Endodermal cell (in vitro differentiated cells): ENCODE data around the gene SH3BP1. TPM values are rescaled to one million over a fixed set of nuclear protein-coding genes. Genes with fewer than 3 reads are reported as not detected.

ENCODE experiments used
- DNase-seq: peaks from one replicate; pipeline ENCODE4 v3.0.0-alpha.2; 2017
- H3K27ac ChIP-seq: 2 replicates; pipeline ENCODE4 v1.5.1; 2013; ENCODE audit warnings: mild to moderate bottlenecking, low read depth, low read length, moderate library complexity
- H3K27me3 ChIP-seq: 2 replicates; pipeline ENCODE4 v1.6.1; 2013; ENCODE audit warnings: mild to moderate bottlenecking, low read length, moderate library complexity; ENCODE audit not compliant: insufficient read depth, control insufficient read depth, poor library complexity, severe bottlenecking
- H3K36me3 ChIP-seq: 2 replicates; pipeline ENCODE4 v1.7.0; 2013; ENCODE audit warnings: mild to moderate bottlenecking, low read length, moderate library complexity; ENCODE audit not compliant: control insufficient read depth, insufficient read depth
- H3K4me1 ChIP-seq: one replicate; pipeline ENCODE4 v1.7.0; 2013; ENCODE audit warnings: low read length; ENCODE audit not compliant: control insufficient read depth, insufficient read depth
- H3K4me3 ChIP-seq: 2 replicates; pipeline ENCODE4 v1.5.1; 2013; ENCODE audit warnings: mild to moderate bottlenecking, low read length, moderate library complexity
- H3K9ac ChIP-seq: 2 replicates; pipeline ENCODE4 v1.6.1; 2013; ENCODE audit warnings: mild to moderate bottlenecking, low read length, moderate library complexity; ENCODE audit not compliant: poor library complexity, severe bottlenecking; ENCODE audit errors: extremely low read depth
- H3K9me3 ChIP-seq: 2 replicates; pipeline ENCODE4 v1.6.1; 2013; ENCODE audit warnings: mild to moderate bottlenecking, low read length, moderate library complexity; ENCODE audit not compliant: control insufficient read depth
- H3K27ac Mint-ChIP-seq: 2 replicates; pipeline ENCODE4 v1.8.0; 2020; ENCODE audit warnings: mixed read lengths
- H3K27me3 Mint-ChIP-seq: 2 replicates; pipeline ENCODE4 v1.8.0; 2021; ENCODE audit warnings: mild to moderate bottlenecking, mixed read lengths; ENCODE audit not compliant: insufficient read depth
- H3K36me3 Mint-ChIP-seq: 2 replicates; pipeline ENCODE4 v1.8.0; 2020; ENCODE audit warnings: low read depth, mixed read lengths
- H3K4me1 Mint-ChIP-seq: 2 replicates; pipeline ENCODE4 v1.8.0; 2020; ENCODE audit warnings: mixed read lengths
- H3K4me3 Mint-ChIP-seq: 2 replicates; pipeline ENCODE4 v1.8.0; 2020; ENCODE audit warnings: mild to moderate bottlenecking, moderate library complexity, mixed read lengths
- H3K9me3 Mint-ChIP-seq: 2 replicates; pipeline ENCODE4 v1.8.0; 2020; ENCODE audit warnings: mild to moderate bottlenecking, mixed read lengths
- WGBS, 2 experiments: methylation state at CpG; one replicate each; pipeline versions ENCODE4 v1.1.5 to v1.1.7; 2013; ENCODE audit warnings: missing lambda C conversion rate in 2 of 2, mixed read lengths in 1 of 2; ENCODE audit not compliant: insufficient coverage in 1 of 2, insufficient read length in 1 of 2; 5-methylcytosine and 5-hydroxymethylcytosine counted together
- total RNA-seq, 2 donors: library from RNA; stranded (reverse); fragmentation: NEBNext Ultra II Directional in 1 of 2; extraction: Animal tissue kit (Norgen Biotek cat#: 25700) in 1 of 2; gene quantifications; 2 replicates in 1 of 2; 3 replicates in 1 of 2; pipeline ENCODE4 v1.2.1, GENCODE V29; 2021
- TF ChIP-seq, protein P1 (sequence below): fragments of 200-600 bp; sonication (generic); conservative IDR thresholded peaks from 2 replicates; pipeline ENCODE4 v1.5.0; 2021; ENCODE audit warnings: antibody characterized with exemption, mild to moderate bottlenecking

SH3BP1 gene
- total RNA-seq, 2 donors from 2014 or later, result 37.7 to 38.6 TPM

DNA sequence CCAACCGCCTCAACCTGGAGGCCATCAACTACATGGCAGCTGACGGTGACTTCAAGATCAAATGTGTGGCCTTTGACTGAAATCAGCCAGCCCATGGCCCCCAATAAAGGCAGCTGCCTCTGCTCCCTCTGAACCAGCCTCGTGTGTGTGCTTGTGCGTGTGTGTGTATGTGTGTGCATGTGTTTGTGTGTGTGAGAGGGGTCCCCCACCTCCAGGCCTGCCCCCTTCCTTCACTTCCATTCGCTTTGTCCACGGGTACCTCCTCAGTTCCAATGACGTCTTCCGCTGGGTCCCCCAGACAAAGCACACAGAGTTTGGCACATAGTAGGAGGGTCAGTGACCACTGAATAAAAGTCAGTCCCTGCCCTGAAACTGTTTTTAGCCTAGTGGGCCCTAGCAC is 40.2 kb downstream of the SH3BP1 start:
- DNase-seq, result no peak
- H3K27ac Mint-ChIP-seq, result no peak overlapping the region

GRCh38 chr22:37680191-37680851 is 40.9 kb downstream of the SH3BP1 start:
- Mint-ChIP-seq H3K4me3 (no peak overlapping the region), H3K9me3 (no peaks in the 10 kb centered on the region), H3K27me3 (no peaks in the 10 kb centered on the region), H3K27ac (no peak overlapping the region), H3K4me1 (peaks cover 5% of the 10 kb centered on the region), H3K36me3 (no peaks in the 10 kb centered on the region)
- Histone ChIP-seq H3K27ac (no peak overlapping the region), H3K36me3 (no peaks in the 10 kb centered on the region), H3K4me1 (peaks cover 4% of the 10 kb centered on the region), H3K27me3 (no peaks in the 10 kb centered on the region), H3K9ac (no peak overlapping the region), H3K4me3 (no peak overlapping the region), H3K9me3 (no peaks in the 10 kb centered on the region)
- no peak for DNase-seq
- WGBS, 2 experiments, result 91 to 93% methylated on average over 6 to 7 of the region's 7 CpGs
- TF ChIP-seq, protein P1, sequence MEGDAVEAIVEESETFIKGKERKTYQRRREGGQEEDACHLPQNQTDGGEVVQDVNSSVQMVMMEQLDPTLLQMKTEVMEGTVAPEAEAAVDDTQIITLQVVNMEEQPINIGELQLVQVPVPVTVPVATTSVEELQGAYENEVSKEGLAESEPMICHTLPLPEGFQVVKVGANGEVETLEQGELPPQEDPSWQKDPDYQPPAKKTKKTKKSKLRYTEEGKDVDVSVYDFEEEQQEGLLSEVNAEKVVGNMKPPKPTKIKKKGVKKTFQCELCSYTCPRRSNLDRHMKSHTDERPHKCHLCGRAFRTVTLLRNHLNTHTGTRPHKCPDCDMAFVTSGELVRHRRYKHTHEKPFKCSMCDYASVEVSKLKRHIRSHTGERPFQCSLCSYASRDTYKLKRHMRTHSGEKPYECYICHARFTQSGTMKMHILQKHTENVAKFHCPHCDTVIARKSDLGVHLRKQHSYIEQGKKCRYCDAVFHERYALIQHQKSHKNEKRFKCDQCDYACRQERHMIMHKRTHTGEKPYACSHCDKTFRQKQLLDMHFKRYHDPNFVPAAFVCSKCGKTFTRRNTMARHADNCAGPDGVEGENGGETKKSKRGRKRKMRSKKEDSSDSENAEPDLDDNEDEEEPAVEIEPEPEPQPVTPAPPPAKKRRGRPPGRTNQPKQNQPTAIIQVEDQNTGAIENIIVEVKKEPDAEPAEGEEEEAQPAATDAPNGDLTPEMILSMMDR, result no peak

More for the DNA sequence above, 40.2 kb downstream of the SH3BP1 start:
- Histone ChIP-seq H3K27ac (no peak overlapping the region), H3K27me3 (no peaks in the 10 kb centered on the region), H3K9me3 (no peaks in the 10 kb centered on the region), H3K4me1 (peaks cover 4% of the 10 kb centered on the region), H3K9ac (no peak overlapping the region), H3K4me3 (no peak overlapping the region), H3K36me3 (no peaks in the 10 kb centered on the region)
- WGBS, 2 experiments, result 88 to 92% methylated on average over 3 to 8 of the region's 8 CpGs
- TF ChIP-seq, protein P1, result no peak
- peaks cover 5% of the 10 kb centered on the region for H3K4me1 Mint-ChIP-seq
- H3K36me3 Mint-ChIP-seq, result no peaks in the 10 kb centered on the region
- no peaks in the 10 kb centered on the region for H3K27me3 Mint-ChIP-seq
- no peak overlapping the region for H3K4me3 Mint-ChIP-seq
- H3K9me3 Mint-ChIP-seq, result no peaks in the 10 kb centered on the region

DNA sequence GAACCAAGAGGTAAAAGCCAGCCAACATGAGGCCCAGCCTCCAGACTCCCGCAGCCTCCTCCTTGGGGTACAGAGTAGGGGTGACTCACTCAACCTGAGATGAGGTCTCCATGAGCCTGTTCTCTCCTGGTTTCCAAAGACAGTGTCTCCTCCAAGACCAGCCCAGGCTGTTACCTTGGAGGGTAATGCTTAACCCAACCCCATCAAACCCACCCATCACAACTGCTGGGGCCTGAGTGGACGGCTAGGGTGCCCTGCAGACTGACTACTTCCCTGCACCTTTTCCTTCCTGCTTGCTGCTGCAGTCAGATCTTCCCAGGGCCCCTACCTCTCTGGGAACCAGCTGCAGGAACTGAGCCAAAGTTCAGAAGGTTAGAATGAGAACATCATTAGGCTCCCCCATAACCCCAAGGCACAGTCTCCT is 41.5 kb downstream of the SH3BP1 start:
- H3K27me3 ChIP-seq, result no peaks in the 10 kb centered on the region
- H3K9ac ChIP-seq, result no peak overlapping the region
- no peak overlapping the region for H3K27ac ChIP-seq
- WGBS, 2 experiments, result 91 to 100% methylated on average over 1 to 2 of the region's 2 CpGs
- no peaks in the 10 kb centered on the region for H3K36me3 Mint-ChIP-seq
- H3K4me1 ChIP-seq, result peaks cover 4% of the 10 kb centered on the region
- H3K4me3 ChIP-seq, result no peak overlapping the region
- TF ChIP-seq, protein P1, result no peak
- no peaks in the 10 kb centered on the region for H3K36me3 ChIP-seq
- H3K4me1 Mint-ChIP-seq, result peaks cover 6% of the 10 kb centered on the region
- H3K4me3 Mint-ChIP-seq, result no peak overlapping the region
- no peaks in the 10 kb centered on the region for H3K9me3 ChIP-seq
- no peak for DNase-seq
- no peaks in the 10 kb centered on the region for H3K27me3 Mint-ChIP-seq
- H3K27ac Mint-ChIP-seq, result no peak overlapping the region
- H3K9me3 Mint-ChIP-seq, result no peaks in the 10 kb centered on the region
